Caco-2 (cell line): ENCODE measurements around the gene CD99L2. TPM values are rescaled to one million over a fixed set of nuclear protein-coding genes. Genes with fewer than 3 reads are reported as not detected.

Source experiments
- BruUV-seq: library from RNA; stranded (reverse); fragments of 400-500 nt; replicated peaks from 2 replicates; lab custom pipeline; 2021; lab: Mats Ljungman, UMichigan
- CTCF ChIA-PET: fragments of 300-600 bp; sonication (Branson Sonifier 250); formaldehyde crosslinking; loops from one replicate; lab custom pipeline; 2022; ENCODE audit warnings: antibody characterized with exemption; lab: Charles Lee
- POLR2A ChIA-PET: fragments of 300-600 bp; sonication (Branson Sonifier 250); formaldehyde crosslinking; loops from one replicate; lab custom pipeline; 2022; ENCODE audit warnings: antibody characterized with exemption; lab: Charles Lee
- DNase-seq, 2 experiments: peaks; one replicate each; pipeline versions ENCODE4 v3.0.0 to v3.0.0-alpha.2; 2020 to 2022
- H3K27me3 ChIP-seq: replicated peaks from 2 replicates; pipeline ENCODE4 v1.6.0; 2011; ENCODE audit warnings: low read length; ENCODE audit not compliant: control insufficient read depth, insufficient read depth
- H3K36me3 ChIP-seq: 2 replicates; pipeline ENCODE4 v1.5.1; 2011; ENCODE audit warnings: low read length; ENCODE audit not compliant: control insufficient read depth, insufficient read depth
- H3K4me1 ChIP-seq: fragments of 250-450 bp; sonication (Bioruptor Pico); 2 replicates; pipeline ENCODE4 v1.5.1; 2020; ENCODE audit warnings: mild to moderate bottlenecking
- H3K4me3 ChIP-seq: 2 replicates; pipeline ENCODE4 v1.5.1; 2011; ENCODE audit warnings: low read depth, mild to moderate bottlenecking, control low read depth, low read length
- H3K9me3 ChIP-seq: fragments of 250-450 bp; sonication (Bioruptor Pico); 2 replicates; pipeline ENCODE4 v1.5.1; 2020; ENCODE audit warnings: mild to moderate bottlenecking, moderate library complexity
- H3K27ac Mint-ChIP-seq: one replicate; pipeline ENCODE4 v1.8.0; 2022; ENCODE audit warnings: mixed read lengths; ENCODE audit not compliant: unreplicated experiment
- H3K27me3 Mint-ChIP-seq: one replicate; pipeline ENCODE4 v1.8.0; 2022; ENCODE audit warnings: mixed read lengths; ENCODE audit not compliant: insufficient read depth, unreplicated experiment
- H3K36me3 Mint-ChIP-seq: one replicate; pipeline ENCODE4 v1.8.0; 2022; ENCODE audit warnings: mild to moderate bottlenecking, mixed read lengths; ENCODE audit not compliant: insufficient read depth, unreplicated experiment
- H3K4me1 Mint-ChIP-seq: one replicate; pipeline ENCODE4 v1.8.0; 2022; ENCODE audit warnings: low read depth, mixed read lengths; ENCODE audit not compliant: unreplicated experiment
- H3K4me3 Mint-ChIP-seq: one replicate; pipeline ENCODE4 v1.8.0; 2022; ENCODE audit warnings: mild to moderate bottlenecking, moderate library complexity, mixed read lengths; ENCODE audit not compliant: unreplicated experiment
- H3K9me3 Mint-ChIP-seq: one replicate; pipeline ENCODE4 v1.8.0; 2022; ENCODE audit warnings: mixed read lengths; ENCODE audit not compliant: unreplicated experiment
- CTCF ChIP-seq, 2 experiments: fragments of 200-600 bp in 1 of 2; IDR thresholded peaks; 1 replicate in 1 of 2; 2 replicates in 1 of 2; pipeline versions ENCODE4 v1.5.1 to v1.8.0; 2011 to 2022; ENCODE audit warnings: antibody characterized with exemption in 1 of 2, control low read depth in 1 of 2, inconsistent platforms in 1 of 2, low read depth in 1 of 2, low read length in 1 of 2, mild to moderate bottlenecking in 1 of 2, moderate library complexity in 1 of 2; ENCODE audit not compliant: insufficient read depth in 1 of 2, severe bottlenecking in 1 of 2, unreplicated experiment in 1 of 2
- intact Hi-C: fragments of 100-400 bp; cut with micrococcal nuclease; formaldehyde crosslinking; loops from one replicate; pipeline ENCODE4 v1.10.0; 2022; ENCODE audit not compliant: unreplicated experiment
- total RNA-seq: library from RNA; stranded (reverse); gene quantifications from 2 replicates; pipeline ENCODE4 v1.2.3, GENCODE V29; 2022

The CD99L2 gene
- total RNA-seq, 1 experiment from 2014 or later = 8.6 TPM

GRCh38 chrX:150933945-150934350 is 35.5 kb upstream of the CD99L2 start:
- BruUV-seq = no TSS peak
- H3K9me3 ChIP-seq = no peaks in the 10 kb centered on the region
- DNase-seq = no peak
- no peaks in the 10 kb centered on the region for H3K36me3 ChIP-seq
- Mint-ChIP-seq H3K9me3 (no peaks in the 10 kb centered on the region), H3K4me3 (no peak overlapping the region), H3K4me1 (peaks cover 6% of the 10 kb centered on the region), H3K27me3 (no peaks in the 10 kb centered on the region), H3K27ac (peak overlapping the region; percentile 64), H3K36me3 (no peaks in the 10 kb centered on the region)
- TF ChIP-seq CTCF (IDR thresholded peaks at IDR 0.05; ENCODE audit: insufficient read depth in 1 of 2, low read depth in 1 of 2, low read length in 1 of 2, severe bottlenecking in 1 of 2, unreplicated experiment in 1 of 2) = no peak
- POLR2A ChIA-PET = no interaction called here
- CTCF ChIA-PET = interaction anchor here (1.0 kb wide), 1 partner anchor 11 kb away, joined by 3 read pairs; no protein-coding TSS in a partner anchor
- H3K4me3 ChIP-seq = no peak overlapping the region
- no peaks in the 10 kb centered on the region for H3K4me1 ChIP-seq
- intact Hi-C loops = no loop called here
- H3K27me3 ChIP-seq = no peaks in the 10 kb centered on the region

DNA sequence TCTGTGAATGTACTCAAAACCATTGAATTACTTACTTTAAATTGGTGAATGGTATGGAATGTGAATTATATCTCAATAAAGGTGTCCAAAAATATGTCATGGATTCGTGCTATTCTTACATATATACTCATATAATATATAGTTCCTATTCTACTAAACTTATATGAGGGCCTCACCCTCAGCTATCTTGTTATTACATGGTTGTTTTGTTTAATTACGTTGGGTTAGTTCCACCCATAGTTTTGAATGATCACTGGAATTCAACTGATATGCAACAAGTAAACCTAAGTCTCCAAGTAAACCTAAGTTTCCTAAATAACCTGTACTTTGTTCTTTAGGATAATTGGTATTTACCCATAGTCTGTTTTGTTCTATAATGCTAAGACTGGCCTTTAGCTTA is 30.6 kb upstream of the CD99L2 start:
- no peaks in the 10 kb centered on the region for H3K36me3 ChIP-seq
- no peaks in the 10 kb centered on the region for H3K4me1 ChIP-seq
- no TSS peak for BruUV-seq
- Mint-ChIP-seq H3K4me1 (peaks cover 2% of the 10 kb centered on the region), H3K36me3 (no peaks in the 10 kb centered on the region), H3K4me3 (no peak overlapping the region), H3K27me3 (no peaks in the 10 kb centered on the region), H3K9me3 (peaks cover 4% of the 10 kb centered on the region), H3K27ac (no peak overlapping the region)
- no peaks in the 10 kb centered on the region for H3K9me3 ChIP-seq
- no peak for DNase-seq
- ChIA-PET POLR2A (no interaction called here), CTCF (no interaction called here)
- TF ChIP-seq CTCF (IDR thresholded peaks at IDR 0.05; ENCODE audit: insufficient read depth in 1 of 2, low read depth in 1 of 2, low read length in 1 of 2, severe bottlenecking in 1 of 2, unreplicated experiment in 1 of 2) = no peak
- H3K27me3 ChIP-seq = no peaks in the 10 kb centered on the region
- intact Hi-C loops = no loop called here
- H3K4me3 ChIP-seq = no peak overlapping the region

DNA sequence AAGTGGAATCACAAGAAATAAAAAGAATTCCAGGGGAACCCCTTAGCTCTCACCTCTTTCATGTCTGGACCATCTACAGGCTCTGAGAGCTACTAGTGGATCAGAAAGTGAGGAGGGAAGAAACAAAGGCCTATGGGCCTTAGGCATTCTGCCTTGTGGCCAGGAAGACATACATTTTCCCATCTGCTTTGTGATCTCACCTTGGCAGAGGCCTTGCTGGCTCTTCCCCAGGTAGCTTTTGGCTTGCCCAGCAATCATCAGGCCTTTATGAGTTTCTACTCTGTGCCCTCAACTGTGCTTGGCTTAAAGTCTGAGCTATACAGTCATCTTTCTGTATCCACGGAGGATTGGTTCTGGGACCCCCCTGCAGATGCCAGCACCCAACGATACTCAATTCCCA is 28.3 kb upstream of the CD99L2 start:
- intact Hi-C loops = no loop called here
- no peaks in the 10 kb centered on the region for H3K27me3 Mint-ChIP-seq
- H3K27me3 ChIP-seq = no peaks in the 10 kb centered on the region
- no peaks in the 10 kb centered on the region for H3K36me3 Mint-ChIP-seq
- H3K4me3 Mint-ChIP-seq = no peak overlapping the region
- H3K4me3 ChIP-seq = no peak overlapping the region
- no peaks in the 10 kb centered on the region for H3K9me3 ChIP-seq
- DNase-seq = no peak
- H3K9me3 Mint-ChIP-seq = peaks cover 9% of the 10 kb centered on the region
- TF ChIP-seq CTCF (IDR thresholded peaks at IDR 0.05; ENCODE audit: insufficient read depth in 1 of 2, low read depth in 1 of 2, low read length in 1 of 2, severe bottlenecking in 1 of 2, unreplicated experiment in 1 of 2) = no peak
- BruUV-seq = no TSS peak
- no peak overlapping the region for H3K27ac Mint-ChIP-seq
- H3K36me3 ChIP-seq = no peaks in the 10 kb centered on the region
- ChIA-PET POLR2A (no interaction called here), CTCF (no interaction called here)
- no peaks in the 10 kb centered on the region for H3K4me1 Mint-ChIP-seq
- no peaks in the 10 kb centered on the region for H3K4me1 ChIP-seq
